Measurements from ENCODE around the gene PELI2.

DNA sequence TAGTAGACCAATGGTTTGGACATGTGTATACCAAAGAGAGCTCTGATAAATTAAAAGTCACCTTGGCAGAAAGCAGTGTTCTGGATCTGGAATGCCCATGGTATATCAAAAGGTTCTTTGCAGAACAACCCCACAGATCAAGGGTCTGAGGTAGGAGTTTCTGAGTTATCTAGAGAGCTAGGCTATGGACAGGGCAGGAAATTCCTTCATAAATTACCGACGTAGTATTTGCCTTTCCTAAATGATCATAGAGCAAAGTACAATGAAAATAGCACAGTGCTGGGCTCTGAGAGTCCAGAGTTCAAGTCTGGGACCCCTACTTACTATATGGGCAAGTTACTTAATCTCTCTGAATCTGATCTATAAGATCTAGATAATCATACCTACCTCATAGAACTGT is 35.3 kb upstream of the PELI2 start:
- TF ChIP-seq EZH2 (IDR thresholded peaks at IDR 0.05; ENCODE audit: borderline replicate concordance) = no peak
- TF ChIP-seq, protein P1, sequence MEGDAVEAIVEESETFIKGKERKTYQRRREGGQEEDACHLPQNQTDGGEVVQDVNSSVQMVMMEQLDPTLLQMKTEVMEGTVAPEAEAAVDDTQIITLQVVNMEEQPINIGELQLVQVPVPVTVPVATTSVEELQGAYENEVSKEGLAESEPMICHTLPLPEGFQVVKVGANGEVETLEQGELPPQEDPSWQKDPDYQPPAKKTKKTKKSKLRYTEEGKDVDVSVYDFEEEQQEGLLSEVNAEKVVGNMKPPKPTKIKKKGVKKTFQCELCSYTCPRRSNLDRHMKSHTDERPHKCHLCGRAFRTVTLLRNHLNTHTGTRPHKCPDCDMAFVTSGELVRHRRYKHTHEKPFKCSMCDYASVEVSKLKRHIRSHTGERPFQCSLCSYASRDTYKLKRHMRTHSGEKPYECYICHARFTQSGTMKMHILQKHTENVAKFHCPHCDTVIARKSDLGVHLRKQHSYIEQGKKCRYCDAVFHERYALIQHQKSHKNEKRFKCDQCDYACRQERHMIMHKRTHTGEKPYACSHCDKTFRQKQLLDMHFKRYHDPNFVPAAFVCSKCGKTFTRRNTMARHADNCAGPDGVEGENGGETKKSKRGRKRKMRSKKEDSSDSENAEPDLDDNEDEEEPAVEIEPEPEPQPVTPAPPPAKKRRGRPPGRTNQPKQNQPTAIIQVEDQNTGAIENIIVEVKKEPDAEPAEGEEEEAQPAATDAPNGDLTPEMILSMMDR (IDR thresholded peaks at IDR 0.05; ENCODE audit: poor library complexity) = no peak

Data from hepatocyte (in vitro differentiated cells).